Ishikawa (cell line): ENCODE data around the gene RASA4B.

Experiments used
- CREB1 ChIP-seq: IDR thresholded peaks from 2 replicates; pipeline ENCODE4 v1.6.1; 2012; ENCODE audit warnings: low read depth
- RAD21 ChIP-seq: IDR thresholded peaks from 2 replicates; pipeline ENCODE4 v1.6.1; 2012; ENCODE audit warnings: low read depth
- USF1 ChIP-seq: IDR thresholded peaks from 2 replicates; pipeline ENCODE4 v1.6.1; 2012

GRCh38 chr7:102473271-102473991, 44.1 kb downstream of the RASA4B start:
- TF ChIP-seq USF1 (no peak), CREB1 (no peak), RAD21 (no peak)
